GM20000 (cell line): Measurements from ENCODE around the gene CCDC146.
"Not testable (repeated sequence)": the region's sequence is repeated elsewhere in the genome, so short reads cannot be mapped to it uniquely, and the experiment has no call there.

Experiments used
- DNase-seq: peaks from one replicate; pipeline ENCODE4 v3.0.0; 2012; ENCODE audit warnings: low spot score
- CTCF ChIP-seq: IDR thresholded peaks from 2 replicates; pipeline ENCODE4 v1.5.1; 2012; ENCODE audit warnings: mild to moderate bottlenecking, control low read depth; ENCODE audit errors: extremely low read depth, missing control alignments

The CCDC146 gene

GRCh38 chr7:77330169-77330882 lies 207.9 kb downstream of the CCDC146 start:
- DNase-seq = peak; percentile 45
- TF ChIP-seq CTCF = no peak

DNA sequence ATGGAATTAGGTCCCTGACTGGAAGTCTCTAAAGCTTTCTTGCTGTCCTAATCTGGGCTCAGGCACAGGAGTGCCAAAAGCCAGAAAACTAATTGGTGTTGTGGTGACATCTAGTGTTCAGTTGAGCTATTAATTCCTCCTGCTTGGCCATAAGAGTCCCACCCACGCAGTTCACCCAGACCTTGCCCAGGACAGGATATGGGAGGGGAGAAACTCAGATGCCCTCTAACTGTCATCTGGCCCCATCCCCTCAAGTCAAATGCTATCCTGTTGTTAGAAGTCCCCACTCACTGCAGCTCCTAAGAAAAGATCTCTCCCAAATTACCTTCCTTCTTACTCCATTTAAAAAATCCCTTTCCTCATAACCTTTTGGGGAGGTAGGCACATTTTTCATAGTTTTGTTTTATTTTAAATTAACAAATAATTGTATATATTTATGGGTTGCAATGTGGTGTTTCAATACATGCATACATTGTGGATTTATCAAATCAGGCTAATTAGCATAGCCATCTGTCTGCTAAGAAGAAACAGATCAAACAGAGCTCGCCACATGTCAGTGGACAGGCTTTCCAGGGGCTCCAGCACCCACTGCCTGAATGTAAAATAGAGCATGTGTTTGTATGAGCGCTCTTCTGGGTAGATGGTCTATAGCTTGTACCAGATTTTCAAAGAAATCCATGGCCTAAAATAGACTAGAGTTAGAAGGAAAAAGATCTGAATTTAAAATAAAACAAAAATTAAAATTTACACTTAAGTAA lies 209.7 kb downstream of the CCDC146 start:
- peak; percentile 78 for DNase-seq
- TF ChIP-seq CTCF = peak; percentile 58

- DNase-seq = not testable (repeated sequence)
Measured at GRCh38 chr7:77334039-77334438, 211.6 kb downstream of the CCDC146 start.

GRCh38 chr7:77335581-77335980 lies 213.2 kb downstream of the CCDC146 start:
- TF ChIP-seq CTCF = no peak
- DNase-seq = no peak

- TF ChIP-seq CTCF = no peak
- no peak for DNase-seq
Measured at GRCh38 chr7:77337456-77337990, 215.1 kb downstream of the CCDC146 start.

GRCh38 chr7:77338260-77338659 lies 215.8 kb downstream of the CCDC146 start:
- DNase-seq = no peak
- no peak for TF ChIP-seq CTCF

- DNase-seq = no peak
- TF ChIP-seq CTCF = no peak
Measured at GRCh38 chr7:77338883-77339629, 216.6 kb downstream of the CCDC146 start.
